Breast epithelium (tissue), 4 donors: ENCODE data around the gene LPCAT2. TPM values are rescaled to one million over a fixed set of nuclear protein-coding genes. Genes with fewer than 3 reads are reported as not detected.

Experiments
- DNase-seq, 2 donors: peaks; one replicate each; pipeline ENCODE4 v3.0.0-alpha.2; 2019; ENCODE audit warnings: low spot score in 2 of 2
- H3K27ac ChIP-seq, 2 donors: fragments of 200-600 bp; sonication (generic) in 1 of 2; one replicate each; pipeline ENCODE4 v1.5.1; 2016 to 2019; ENCODE audit warnings: mild to moderate bottlenecking in 1 of 2
- H3K27me3 ChIP-seq, 2 donors: fragments of 200-600 bp; sonication (generic) in 1 of 2; one replicate each; pipeline versions ENCODE4 v1.5.1 to v1.6.0; 2017 to 2019; ENCODE audit warnings: control low read depth in 1 of 2, mild to moderate bottlenecking in 1 of 2
- H3K36me3 ChIP-seq: fragments of 200-600 bp; one replicate; pipeline ENCODE4 v1.5.1; 2019
- H3K4me1 ChIP-seq, 2 donors: fragments of 200-600 bp; sonication (generic); one replicate each; pipeline ENCODE4 v1.5.1; 2016 to 2019; ENCODE audit warnings: control low read depth in 1 of 2
- H3K4me3 ChIP-seq, 3 donors: fragments of 200-600 bp; sonication (generic); 1 replicate in 2 of 3; 2 replicates in 1 of 3; pipeline ENCODE4 v1.5.1; 2016 to 2019; ENCODE audit warnings: mild to moderate bottlenecking in 3 of 3, moderate library complexity in 2 of 3
- H3K9me3 ChIP-seq, 2 donors: fragments of 200-600 bp; sonication (generic) in 1 of 2; one replicate each; pipeline ENCODE4 v1.5.1; 2016 to 2019; ENCODE audit warnings: control low read depth in 1 of 2
- POLR2A ChIP-seq: fragments of 450-650 bp; IDR thresholded peaks from one replicate; pipeline ENCODE4 v1.6.1; 2016; ENCODE audit warnings: antibody characterized with exemption, mild to moderate bottlenecking, moderate library complexity
- POLR2AphosphoS5 ChIP-seq, 3 donors: sonication (generic); formaldehyde crosslinking; IDR thresholded peaks; one replicate each; pipeline ENCODE4 v1.6.1; 2017; ENCODE audit warnings: antibody characterized with exemption in 3 of 3
- intact Hi-C: fragments of 100-400 bp; cut with DNase I; formaldehyde crosslinking; loops from one replicate; pipeline ENCODE4 v1.15.1; 2023; ENCODE audit warnings: low total_unique reads
- total RNA-seq, 3 donors: library from RNA; depleted of rRNA; stranded (reverse); fragments of >200 nt; gene quantifications; one replicate each; pipeline ENCODE4 v1.1.0, GENCODE V29; 2016
- TF ChIP-seq, protein P1 (sequence below), 3 donors: fragments of 450-650 bp; IDR thresholded peaks; one replicate each; pipeline ENCODE4 v1.5.1; 2016 to 2017; ENCODE audit warnings: antibody characterized with exemption in 3 of 3, mild to moderate bottlenecking in 3 of 3, moderate library complexity in 3 of 3

Gene LPCAT2
- total RNA-seq, 3 donors from 2014 or later, result 12.3 to 35.9 (median 24.3) TPM

DNA sequence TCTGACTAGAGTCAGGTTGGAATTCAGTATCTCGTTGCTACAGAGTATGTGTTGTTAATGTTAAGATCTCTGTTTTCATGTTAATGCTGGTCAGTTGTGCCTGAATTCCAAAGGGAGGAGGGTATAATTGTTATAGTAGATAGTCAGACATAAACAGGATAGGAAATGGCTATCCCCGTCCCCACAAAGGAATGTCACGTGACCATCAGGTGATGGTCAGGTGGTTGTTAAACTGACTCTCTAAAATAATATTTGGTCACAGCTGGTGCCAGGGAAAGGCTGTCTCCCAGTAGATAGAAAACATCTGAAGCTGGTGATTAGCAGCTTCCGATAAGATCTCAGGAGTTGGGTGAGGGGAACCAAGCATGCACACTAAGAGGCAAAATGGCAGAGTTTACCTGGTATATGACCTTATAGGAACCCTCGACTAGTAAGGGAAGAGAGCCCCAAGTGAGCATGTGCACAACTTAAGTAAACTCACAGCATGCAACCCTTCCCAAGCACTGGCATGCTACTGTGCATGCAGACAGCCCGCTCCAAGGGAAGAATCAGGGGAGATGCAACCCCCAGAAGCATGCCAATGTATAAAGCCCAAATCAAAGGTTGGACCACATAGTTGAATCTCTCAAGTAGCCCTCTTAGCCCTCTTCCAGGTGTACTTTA lies 119.6 kb downstream of the LPCAT2 start:
- TF ChIP-seq, protein P1, sequence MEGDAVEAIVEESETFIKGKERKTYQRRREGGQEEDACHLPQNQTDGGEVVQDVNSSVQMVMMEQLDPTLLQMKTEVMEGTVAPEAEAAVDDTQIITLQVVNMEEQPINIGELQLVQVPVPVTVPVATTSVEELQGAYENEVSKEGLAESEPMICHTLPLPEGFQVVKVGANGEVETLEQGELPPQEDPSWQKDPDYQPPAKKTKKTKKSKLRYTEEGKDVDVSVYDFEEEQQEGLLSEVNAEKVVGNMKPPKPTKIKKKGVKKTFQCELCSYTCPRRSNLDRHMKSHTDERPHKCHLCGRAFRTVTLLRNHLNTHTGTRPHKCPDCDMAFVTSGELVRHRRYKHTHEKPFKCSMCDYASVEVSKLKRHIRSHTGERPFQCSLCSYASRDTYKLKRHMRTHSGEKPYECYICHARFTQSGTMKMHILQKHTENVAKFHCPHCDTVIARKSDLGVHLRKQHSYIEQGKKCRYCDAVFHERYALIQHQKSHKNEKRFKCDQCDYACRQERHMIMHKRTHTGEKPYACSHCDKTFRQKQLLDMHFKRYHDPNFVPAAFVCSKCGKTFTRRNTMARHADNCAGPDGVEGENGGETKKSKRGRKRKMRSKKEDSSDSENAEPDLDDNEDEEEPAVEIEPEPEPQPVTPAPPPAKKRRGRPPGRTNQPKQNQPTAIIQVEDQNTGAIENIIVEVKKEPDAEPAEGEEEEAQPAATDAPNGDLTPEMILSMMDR (IDR thresholded peaks at IDR 0.05), result no peak
- H3K27me3 ChIP-seq, result no peaks in the 10 kb centered on the region
- intact Hi-C loops, result no loop called here

DNA sequence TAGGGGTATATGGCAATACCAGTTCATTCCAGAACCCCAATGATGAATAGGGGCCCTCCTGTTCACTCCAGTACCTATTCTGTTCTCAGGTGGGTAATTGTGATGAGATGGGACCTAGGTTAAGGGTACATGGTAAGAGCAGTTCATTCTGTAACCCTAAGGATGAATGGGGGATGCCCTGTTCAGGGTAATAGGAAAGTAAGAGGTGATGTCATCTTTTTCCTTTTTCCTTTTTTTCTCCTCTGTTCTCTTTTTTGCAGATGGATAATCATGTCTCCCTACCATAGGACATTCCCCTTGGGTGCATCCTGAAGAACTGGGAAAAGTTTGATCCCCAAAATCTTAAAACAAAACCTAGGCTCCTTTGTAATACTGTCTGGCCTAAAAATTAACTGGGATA lies 121.9 kb downstream of the LPCAT2 start:
- H3K27ac ChIP-seq, result no peak overlapping the region
- no peaks in the 10 kb centered on the region for H3K27me3 ChIP-seq
- TF ChIP-seq POLR2A, result no peak
- TF ChIP-seq POLR2AphosphoS5 (IDR thresholded peaks at IDR 0.05), result no peak
- TF ChIP-seq, protein P1 (IDR thresholded peaks at IDR 0.05), result no peak
- intact Hi-C loops, result no loop called here
- no peaks in the 10 kb centered on the region for H3K4me1 ChIP-seq
- H3K4me3 ChIP-seq, result no peak overlapping the region
- H3K36me3 ChIP-seq, result no peaks in the 10 kb centered on the region
- no peak for DNase-seq
- H3K9me3 ChIP-seq, result no peaks in the 10 kb centered on the region

More for the DNA sequence above, 119.6 kb downstream of the LPCAT2 start:
- Histone ChIP-seq H3K27ac (no peak overlapping the region), H3K36me3 (no peaks in the 10 kb centered on the region), H3K4me1 (no peaks in the 10 kb centered on the region), H3K9me3 (no peaks in the 10 kb centered on the region), H3K4me3 (no peak overlapping the region)
- no peak for DNase-seq

DNA sequence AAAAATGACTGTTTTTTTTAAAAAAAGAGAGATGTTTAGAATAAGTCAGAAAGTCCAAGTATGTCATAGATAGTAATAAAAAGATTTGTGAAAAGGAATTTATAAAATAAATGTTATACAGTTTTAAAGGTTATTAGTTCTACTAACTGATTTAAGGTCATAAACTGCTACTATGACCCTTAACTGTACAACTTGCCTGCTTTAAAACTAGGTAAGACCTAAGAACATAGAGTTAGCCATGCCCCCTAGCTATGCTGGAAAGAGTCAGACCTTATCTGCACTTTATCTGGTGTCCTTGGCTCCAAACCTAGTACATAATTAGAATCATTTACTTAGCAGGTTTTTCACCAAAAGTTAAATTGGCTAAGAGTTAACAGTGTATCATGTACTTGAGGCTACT lies 123.4 kb downstream of the LPCAT2 start:
- TF ChIP-seq POLR2AphosphoS5 (IDR thresholded peaks at IDR 0.05) (no peak), POLR2A (no peak)
- TF ChIP-seq, protein P1 (IDR thresholded peaks at IDR 0.05), result no peak
- H3K9me3 ChIP-seq, result no peaks in the 10 kb centered on the region

DNA sequence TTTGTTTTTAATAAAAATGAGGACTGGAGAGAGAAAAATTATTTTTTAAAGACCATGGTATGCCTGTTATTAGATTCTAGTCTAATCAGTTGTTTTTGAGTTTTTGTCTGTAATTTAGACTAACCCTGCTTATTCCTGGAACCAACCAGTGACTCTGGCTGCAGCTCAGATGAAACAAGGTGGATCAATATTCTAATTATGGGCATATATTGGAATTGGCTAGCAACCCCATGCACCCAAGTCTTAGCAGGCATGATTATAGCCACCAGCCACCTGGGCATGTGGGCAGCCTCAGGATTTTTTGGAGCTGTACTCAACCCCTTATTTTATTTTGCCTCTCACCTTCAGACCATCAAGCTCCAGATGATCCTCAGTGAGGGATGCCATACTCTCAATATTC lies 125.3 kb downstream of the LPCAT2 start:
- intact Hi-C loops, result no loop called here
- H3K36me3 ChIP-seq, result no peaks in the 10 kb centered on the region
- no peak overlapping the region for H3K27ac ChIP-seq
- no peak for TF ChIP-seq POLR2AphosphoS5 (IDR thresholded peaks at IDR 0.05)
- TF ChIP-seq POLR2A, result no peak
- TF ChIP-seq, protein P1 (IDR thresholded peaks at IDR 0.05), result no peak
- H3K9me3 ChIP-seq, result no peaks in the 10 kb centered on the region
- H3K27me3 ChIP-seq, result no peaks in the 10 kb centered on the region
- H3K4me3 ChIP-seq, result no peak overlapping the region
- no peaks in the 10 kb centered on the region for H3K4me1 ChIP-seq
- DNase-seq, result no peak

More for the DNA sequence above, 123.4 kb downstream of the LPCAT2 start:
- no peak for DNase-seq
- no peak overlapping the region for H3K27ac ChIP-seq
- H3K27me3 ChIP-seq, result no peaks in the 10 kb centered on the region
- no peaks in the 10 kb centered on the region for H3K36me3 ChIP-seq
- no peaks in the 10 kb centered on the region for H3K4me1 ChIP-seq
- no peak overlapping the region for H3K4me3 ChIP-seq
- intact Hi-C loops, result no loop called here

Other genes with a start within 250 kb of the LPCAT2 start
- 10 to 100 TPM in 1 of 3 donors, 1 to 10 TPM in 2; 3.1 to 12.8 (median 3.6) TPM for gene IRX6, start 184.9 kb upstream of the LPCAT2 start, total RNA-seq
- 1,000 to 10,000 TPM in 1 of 3 donors, 100 to 1,000 TPM in 2; 113 to 1,485 (median 459) TPM for gene MMP2, start 29.9 kb upstream of the LPCAT2 start, total RNA-seq
- gene CAPNS2, start 57.6 kb downstream of the LPCAT2 start, total RNA-seq, result 1 to 10 TPM in 1 of 3 donors, under 1 TPM in 2; 0.66 to 1.0 (median 0.96) TPM
- gene SLC6A2, start 146.9 kb downstream of the LPCAT2 start, total RNA-seq, result under 1 TPM; 0.15 to 0.66 (median 0.64) TPM